Calu3 (cell line): ENCODE data around the gene PARD3. TPM values are rescaled to one million over a fixed set of nuclear protein-coding genes. Genes with fewer than 3 reads are reported as not detected.

Source experiments
- BruUV-seq: library from RNA; stranded (reverse); fragments of 400-500 nt; replicated peaks from 2 replicates; lab custom pipeline; 2021; lab: Mats Ljungman, UMichigan
- CTCF ChIA-PET: fragments of 300-600 bp; sonication (Branson Sonifier 250); formaldehyde crosslinking; loops from one replicate; lab custom pipeline; 2022; ENCODE audit warnings: antibody characterized with exemption; lab: Charles Lee
- DNase-seq: peaks from one replicate; pipeline ENCODE4 v3.0.0; 2022
- H3K27ac Mint-ChIP-seq: one replicate; pipeline ENCODE4 v1.8.0; 2022; ENCODE audit warnings: mixed read lengths; ENCODE audit not compliant: unreplicated experiment
- H3K27me3 Mint-ChIP-seq: one replicate; pipeline ENCODE4 v1.8.0; 2022; ENCODE audit warnings: mixed read lengths; ENCODE audit not compliant: unreplicated experiment
- H3K36me3 Mint-ChIP-seq: one replicate; pipeline ENCODE4 v1.8.0; 2022; ENCODE audit warnings: mild to moderate bottlenecking, moderate library complexity, mixed read lengths; ENCODE audit not compliant: insufficient read depth, unreplicated experiment
- H3K4me1 Mint-ChIP-seq: one replicate; pipeline ENCODE4 v1.8.0; 2022; ENCODE audit warnings: mild to moderate bottlenecking, low read depth, mixed read lengths; ENCODE audit not compliant: unreplicated experiment
- H3K4me3 Mint-ChIP-seq: one replicate; pipeline ENCODE4 v1.8.0; 2022; ENCODE audit warnings: mild to moderate bottlenecking, low read depth, moderate library complexity, mixed read lengths; ENCODE audit not compliant: unreplicated experiment
- H3K9me3 Mint-ChIP-seq: one replicate; pipeline ENCODE4 v1.8.0; 2022; ENCODE audit warnings: low read depth, mixed read lengths; ENCODE audit not compliant: unreplicated experiment
- intact Hi-C: fragments of 100-400 bp; cut with micrococcal nuclease; formaldehyde crosslinking; loops from one replicate; pipeline ENCODE4 v1.10.0; 2022; ENCODE audit not compliant: unreplicated experiment
- total RNA-seq: library from RNA; stranded (reverse); gene quantifications from 2 replicates; pipeline ENCODE4 v1.2.3, GENCODE V29; 2022
- TF ChIP-seq, protein P1 (sequence below): fragments of 200-600 bp; IDR thresholded peaks from one replicate; pipeline ENCODE4 v1.8.0; 2022; ENCODE audit warnings: antibody characterized with exemption; ENCODE audit not compliant: unreplicated experiment

The PARD3 gene
- total RNA-seq, 1 experiment from 2014 or later = 62.4 TPM

DNA sequence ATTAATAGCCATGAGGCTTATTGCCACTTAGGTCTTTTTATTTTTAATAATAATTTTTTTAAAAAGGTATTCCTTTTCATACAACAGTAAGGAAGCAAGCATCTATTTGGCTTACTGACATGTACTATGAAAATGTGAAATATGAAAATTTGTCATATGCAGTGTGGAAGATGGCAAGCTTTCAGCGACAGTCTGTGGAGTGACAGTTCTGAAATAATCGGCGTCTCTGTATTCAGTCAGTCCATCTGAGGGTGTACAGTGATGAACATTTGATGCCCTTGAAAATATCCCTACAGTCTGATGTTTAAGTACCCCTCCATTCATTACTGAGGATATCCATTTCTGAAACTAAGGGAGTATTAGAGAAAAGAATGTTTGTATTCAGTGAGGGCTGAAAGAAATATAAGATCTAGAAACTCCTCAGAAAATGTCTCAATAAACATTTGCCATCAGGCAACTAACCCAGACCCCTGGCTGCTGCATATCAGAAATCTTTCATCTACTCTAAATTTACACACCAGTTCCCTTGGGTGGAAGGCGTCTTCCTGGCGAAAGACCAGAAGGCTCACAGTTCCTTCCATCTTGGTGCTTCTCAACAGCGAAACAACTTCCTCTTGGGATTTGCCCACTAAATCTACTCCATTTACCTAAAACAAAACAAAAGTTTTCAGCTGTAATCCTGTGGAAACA, 440.6 kb downstream of the PARD3 start:
- Mint-ChIP-seq H3K4me1 (no peaks in the 10 kb centered on the region), H3K9me3 (no peaks in the 10 kb centered on the region), H3K27me3 (no peaks in the 10 kb centered on the region), H3K4me3 (no peak overlapping the region), H3K36me3 (peaks cover 3% of the 10 kb centered on the region), H3K27ac (no peak overlapping the region)
- BruUV-seq = no TSS peak
- CTCF ChIA-PET = no interaction called here
- DNase-seq = no peak
- intact Hi-C loops = no loop called here
- TF ChIP-seq, protein P1, sequence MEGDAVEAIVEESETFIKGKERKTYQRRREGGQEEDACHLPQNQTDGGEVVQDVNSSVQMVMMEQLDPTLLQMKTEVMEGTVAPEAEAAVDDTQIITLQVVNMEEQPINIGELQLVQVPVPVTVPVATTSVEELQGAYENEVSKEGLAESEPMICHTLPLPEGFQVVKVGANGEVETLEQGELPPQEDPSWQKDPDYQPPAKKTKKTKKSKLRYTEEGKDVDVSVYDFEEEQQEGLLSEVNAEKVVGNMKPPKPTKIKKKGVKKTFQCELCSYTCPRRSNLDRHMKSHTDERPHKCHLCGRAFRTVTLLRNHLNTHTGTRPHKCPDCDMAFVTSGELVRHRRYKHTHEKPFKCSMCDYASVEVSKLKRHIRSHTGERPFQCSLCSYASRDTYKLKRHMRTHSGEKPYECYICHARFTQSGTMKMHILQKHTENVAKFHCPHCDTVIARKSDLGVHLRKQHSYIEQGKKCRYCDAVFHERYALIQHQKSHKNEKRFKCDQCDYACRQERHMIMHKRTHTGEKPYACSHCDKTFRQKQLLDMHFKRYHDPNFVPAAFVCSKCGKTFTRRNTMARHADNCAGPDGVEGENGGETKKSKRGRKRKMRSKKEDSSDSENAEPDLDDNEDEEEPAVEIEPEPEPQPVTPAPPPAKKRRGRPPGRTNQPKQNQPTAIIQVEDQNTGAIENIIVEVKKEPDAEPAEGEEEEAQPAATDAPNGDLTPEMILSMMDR = no peak

DNA sequence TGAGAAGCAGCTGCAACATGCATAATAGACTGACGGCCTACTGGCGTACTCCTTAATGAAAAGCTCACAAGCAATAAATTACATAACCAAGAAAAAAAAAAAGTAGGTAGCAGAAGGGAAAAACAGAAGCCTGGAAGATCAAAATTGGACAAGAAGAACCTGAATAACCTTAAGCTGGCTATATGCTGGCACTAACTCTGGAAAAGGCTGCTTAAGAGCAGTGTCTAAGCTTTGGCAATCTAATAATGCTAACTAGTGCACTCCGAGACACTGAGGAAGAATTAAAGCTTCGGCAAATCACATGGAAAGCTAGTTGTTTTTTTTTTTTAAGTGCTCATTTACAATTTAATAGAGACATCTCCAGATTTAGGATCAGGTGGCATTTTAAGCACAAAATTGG, 441.9 kb downstream of the PARD3 start:
- TF ChIP-seq, protein P1 = no peak
- no peaks in the 10 kb centered on the region for H3K27me3 Mint-ChIP-seq
- intact Hi-C loops = no loop called here
- H3K4me3 Mint-ChIP-seq = no peak overlapping the region
- peaks cover 5% of the 10 kb centered on the region for H3K36me3 Mint-ChIP-seq
- DNase-seq = no peak
- no TSS peak for BruUV-seq
- no peak overlapping the region for H3K27ac Mint-ChIP-seq
- H3K4me1 Mint-ChIP-seq = no peaks in the 10 kb centered on the region
- H3K9me3 Mint-ChIP-seq = no peaks in the 10 kb centered on the region
- CTCF ChIA-PET = no interaction called here

DNA sequence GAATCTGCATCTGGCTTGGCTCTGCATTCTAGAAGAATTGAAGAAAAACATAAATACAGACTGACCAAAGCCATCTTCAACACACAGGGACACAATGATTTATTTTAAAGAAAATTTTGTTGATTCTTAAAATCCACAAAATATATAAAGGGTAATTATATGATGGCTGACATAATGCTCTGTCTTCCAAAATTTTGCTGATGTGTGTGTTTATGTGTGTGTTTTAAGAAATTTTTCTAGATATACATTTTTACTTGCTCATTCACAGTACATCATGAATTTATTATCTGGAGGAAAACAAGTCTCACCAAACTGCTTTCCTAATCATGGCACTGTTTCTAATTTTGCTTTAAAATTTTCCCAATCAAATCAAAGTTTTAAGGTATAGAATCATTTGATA, 442.6 kb downstream of the PARD3 start:
- CTCF ChIA-PET = no interaction called here
- intact Hi-C loops = no loop called here

DNA sequence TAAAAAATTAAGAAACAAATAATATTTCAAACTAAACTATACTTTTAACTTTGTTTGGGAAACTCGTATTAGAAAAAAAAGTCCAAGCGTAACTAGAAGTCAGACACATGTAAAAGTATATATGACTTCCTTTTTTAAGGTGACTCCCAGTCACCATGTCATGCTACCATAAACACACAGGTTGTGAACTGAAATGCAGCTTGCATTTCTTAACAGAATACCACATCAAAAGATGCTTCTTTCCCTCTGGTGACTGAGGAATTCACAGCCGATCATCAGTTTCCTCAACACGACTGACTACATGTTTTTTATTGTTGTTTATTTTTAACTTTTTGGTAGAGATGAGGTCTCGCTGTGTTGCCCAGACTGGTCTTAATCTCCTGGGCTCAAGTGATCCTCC, 445.0 kb downstream of the PARD3 start:
- H3K36me3 Mint-ChIP-seq = peaks cover 5% of the 10 kb centered on the region
- no peaks in the 10 kb centered on the region for H3K4me1 Mint-ChIP-seq
- intact Hi-C loops = no loop called here

More for the DNA sequence above, 442.6 kb downstream of the PARD3 start:
- DNase-seq = no peak
- Mint-ChIP-seq H3K27me3 (no peaks in the 10 kb centered on the region), H3K27ac (no peak overlapping the region), H3K4me3 (no peak overlapping the region), H3K4me1 (no peaks in the 10 kb centered on the region), H3K9me3 (no peaks in the 10 kb centered on the region), H3K36me3 (peaks cover 9% of the 10 kb centered on the region)
- TF ChIP-seq, protein P1 = no peak
- BruUV-seq = no TSS peak

More for the DNA sequence above, 445.0 kb downstream of the PARD3 start:
- Mint-ChIP-seq H3K27me3 (no peaks in the 10 kb centered on the region), H3K9me3 (no peaks in the 10 kb centered on the region), H3K4me3 (no peak overlapping the region), H3K27ac (no peak overlapping the region)
- no peak for DNase-seq
- CTCF ChIA-PET = interaction anchor here (0.6 kb wide), 1 partner anchor 388 kb away, joined by 5 read pairs; no protein-coding TSS in a partner anchor
- TF ChIP-seq, protein P1 = no peak
- no TSS peak for BruUV-seq
